Stimulated activated naive B cell treated with anti-CD40 and anti-IgM and Interleukin-4, amounts not matched to agents 10 μg/mL and 1 μg/mL and 100 μg/mL, for 72 hours (primary cell): ENCODE measurements around the gene CACNA2D2.

Experiments used
- ATAC-seq, 2 donors: fragments of 150-1000 bp; cut with Tn5 transposase; replicated peaks; 2 replicates each; pipeline ENCODE4 v1.10.0; 2021; ENCODE audit warnings: moderate library complexity in 1 of 2
- DNase-seq: peaks from one replicate; pipeline ENCODE4 v3.0.0; 2021
- H3K27ac Mint-ChIP-seq: one replicate; pipeline ENCODE4 v1.8.0; 2022; ENCODE audit warnings: mild to moderate bottlenecking, mixed read lengths
- H3K27me3 Mint-ChIP-seq, 2 donors: one replicate each; pipeline ENCODE4 v1.8.0; 2022; ENCODE audit warnings: mixed read lengths in 2 of 2
- H3K36me3 Mint-ChIP-seq, 2 donors: one replicate each; pipeline ENCODE4 v1.8.0; 2022; ENCODE audit warnings: mixed read lengths in 2 of 2, mild to moderate bottlenecking in 1 of 2
- H3K4me1 Mint-ChIP-seq, 2 donors: one replicate each; pipeline ENCODE4 v1.8.0; 2022; ENCODE audit warnings: mixed read lengths in 2 of 2, mild to moderate bottlenecking in 1 of 2
- H3K4me3 Mint-ChIP-seq, 2 donors: one replicate each; pipeline ENCODE4 v1.8.0; 2022; ENCODE audit warnings: mild to moderate bottlenecking in 2 of 2, mixed read lengths in 2 of 2, moderate library complexity in 1 of 2
- H3K9me3 Mint-ChIP-seq, 2 donors: one replicate each; pipeline ENCODE4 v1.8.0; 2022; ENCODE audit warnings: mixed read lengths in 2 of 2, mild to moderate bottlenecking in 1 of 2

The CACNA2D2 gene

DNA sequence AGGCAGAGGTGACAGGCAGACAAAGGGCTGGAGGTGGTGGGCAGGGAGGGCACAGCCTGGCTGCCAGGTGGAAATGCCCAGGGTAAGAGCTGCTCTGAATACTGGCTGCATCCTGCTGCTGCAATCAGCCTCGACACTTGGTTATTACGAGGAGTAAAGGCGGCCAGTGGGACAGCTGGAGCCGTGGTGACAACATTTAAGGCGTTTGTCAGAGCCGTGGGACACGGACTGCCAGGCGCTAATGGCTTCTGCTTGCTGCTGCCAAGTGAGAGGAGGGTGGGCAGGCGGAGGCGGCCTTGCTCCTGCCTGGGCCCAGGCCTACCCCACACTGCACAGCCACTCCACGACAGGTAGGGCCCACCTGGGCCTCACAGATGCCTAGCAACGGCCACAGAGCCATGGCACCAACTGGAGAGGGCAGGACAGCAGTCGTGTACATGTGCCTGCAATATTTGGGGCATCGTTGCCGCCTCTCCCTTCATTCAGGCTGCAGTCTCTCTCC is 94.9 kb downstream of the CACNA2D2 start:
- Mint-ChIP-seq H3K36me3 (no peaks in the 10 kb centered on the region), H3K4me1 (peaks cover 0 to 2% of the 10 kb centered on the region in 2 donors), H3K9me3 (peaks cover 0 to 4% of the 10 kb centered on the region in 2 donors), H3K4me3 (no peak overlapping the region), H3K27me3 (peaks cover 18 to 19% of the 10 kb centered on the region in 2 donors), H3K27ac (no peak overlapping the region)
- DNase-seq (no peak), ATAC-seq (no peak)

DNA sequence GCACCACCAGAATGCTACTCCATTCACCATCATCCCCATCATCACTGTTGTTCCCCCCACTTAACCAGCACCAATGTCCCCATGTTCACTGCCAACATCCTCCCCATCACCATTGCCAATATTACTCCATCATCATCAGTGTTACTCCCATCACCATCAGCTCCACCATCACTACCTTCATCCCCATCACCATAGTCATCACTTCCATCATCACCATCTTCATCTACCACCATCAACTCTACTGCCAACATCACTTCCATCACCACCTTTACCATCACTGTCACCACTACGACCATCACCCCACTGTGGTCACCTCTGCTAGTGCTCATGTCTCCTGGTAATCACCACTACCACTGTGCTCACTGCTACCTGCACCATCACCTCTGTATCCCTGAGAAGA is 96.9 kb downstream of the CACNA2D2 start:
- DNase-seq (no peak), ATAC-seq (no peak)
- Mint-ChIP-seq H3K27ac (no peak overlapping the region), H3K27me3 (peaks cover 10 to 17% of the 10 kb centered on the region in 2 donors), H3K36me3 (no peaks in the 10 kb centered on the region), H3K4me1 (peaks cover 0 to 2% of the 10 kb centered on the region in 2 donors), H3K9me3 (peaks cover 0 to 4% of the 10 kb centered on the region in 2 donors), H3K4me3 (no peak overlapping the region)

DNA sequence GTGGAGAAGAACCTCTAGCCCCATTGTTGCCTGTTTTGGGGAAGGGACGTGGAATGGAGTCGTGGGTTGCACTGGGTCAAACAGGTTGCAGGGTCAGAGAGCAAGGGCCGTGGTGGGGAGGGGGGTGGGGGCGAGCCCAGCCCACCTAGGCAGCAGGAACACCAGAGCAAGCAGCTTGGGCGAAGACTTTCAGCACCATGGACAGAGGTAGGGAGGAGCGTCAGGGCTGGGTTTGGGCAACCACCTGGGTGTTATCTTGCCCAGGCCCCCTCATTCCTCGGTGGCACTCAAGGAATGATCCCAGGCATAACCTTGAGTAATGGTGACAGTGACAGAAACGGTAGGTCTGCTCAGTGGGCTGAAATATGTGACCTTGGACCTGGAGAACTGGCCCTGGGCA is 98.2 kb downstream of the CACNA2D2 start:
- H3K27ac Mint-ChIP-seq, result no peak overlapping the region
- peaks cover 10 to 17% of the 10 kb centered on the region in 2 donors for H3K27me3 Mint-ChIP-seq
- H3K36me3 Mint-ChIP-seq, result no peaks in the 10 kb centered on the region
- no peaks in the 10 kb centered on the region for H3K4me1 Mint-ChIP-seq
- DNase-seq (no peak), ATAC-seq (no peak)
- no peak overlapping the region for H3K4me3 Mint-ChIP-seq
- H3K9me3 Mint-ChIP-seq, result peaks cover 0 to 4% of the 10 kb centered on the region in 2 donors

DNA sequence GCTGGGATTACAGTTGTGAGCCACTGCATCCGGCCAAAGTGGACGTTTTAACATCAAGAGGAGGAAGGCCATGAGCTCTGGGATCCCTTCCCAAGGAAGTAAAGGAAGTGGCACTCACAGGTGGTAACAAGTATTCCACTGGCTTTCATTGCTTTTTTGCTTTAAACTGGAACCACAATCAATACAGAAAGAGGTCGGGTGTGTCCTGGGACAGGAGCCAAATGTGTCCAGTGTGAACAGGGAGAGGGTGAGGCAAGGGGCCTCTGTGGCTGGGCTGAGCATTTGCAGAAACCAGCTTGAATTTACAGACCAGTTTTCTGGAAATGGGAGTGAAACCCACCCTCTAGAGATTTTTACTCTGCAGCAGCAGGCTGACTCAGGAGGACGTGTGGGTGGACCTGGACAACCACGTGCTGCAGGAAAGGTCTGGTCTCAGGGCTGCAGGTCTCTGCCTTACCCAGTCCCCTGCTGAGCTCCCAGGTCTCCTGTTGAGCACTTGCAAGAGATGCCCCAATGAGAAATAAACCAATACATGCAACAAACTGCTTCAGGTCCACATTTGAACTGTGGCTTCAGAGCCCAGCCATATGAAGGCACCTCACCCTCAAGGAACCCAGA is 101.3 kb downstream of the CACNA2D2 start:
- peaks cover 0 to 4% of the 10 kb centered on the region in 2 donors for H3K9me3 Mint-ChIP-seq
- ATAC-seq, result no peak

DNA sequence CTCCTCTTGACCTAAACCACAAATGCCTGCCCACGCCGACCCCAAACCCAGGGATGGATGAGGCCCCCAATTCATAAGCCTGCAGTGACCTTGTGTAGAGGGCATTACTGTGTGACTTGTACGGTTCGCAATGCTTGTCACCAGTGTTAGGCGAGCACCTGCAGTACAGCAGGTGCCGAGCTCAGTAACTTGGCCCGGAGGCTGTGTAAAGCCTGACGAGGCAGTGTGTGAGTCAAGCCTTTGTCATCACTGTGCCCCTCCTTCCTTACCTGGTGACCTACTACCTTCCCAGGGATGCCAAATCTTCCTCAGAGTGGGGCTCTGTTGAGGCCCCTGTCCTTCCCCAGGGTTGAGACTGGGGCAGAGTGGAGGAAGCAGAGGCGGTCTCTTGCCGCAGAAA is 106.9 kb downstream of the CACNA2D2 start:
- Mint-ChIP-seq H3K36me3 (no peaks in the 10 kb centered on the region), H3K9me3 (no peaks in the 10 kb centered on the region), H3K27me3 (peaks cover 0 to 6% of the 10 kb centered on the region in 2 donors), H3K4me1 (peaks cover 0 to 10% of the 10 kb centered on the region in 2 donors), H3K27ac (no peak overlapping the region), H3K4me3 (no peak overlapping the region)
- ATAC-seq (no peak), DNase-seq (no peak)

More for the DNA sequence above, 101.3 kb downstream of the CACNA2D2 start:
- Mint-ChIP-seq H3K27me3 (peaks cover 10 to 17% of the 10 kb centered on the region in 2 donors), H3K36me3 (no peaks in the 10 kb centered on the region), H3K27ac (no peak overlapping the region), H3K4me1 (no peaks in the 10 kb centered on the region), H3K4me3 (no peak overlapping the region)
- no peak for DNase-seq

DNA sequence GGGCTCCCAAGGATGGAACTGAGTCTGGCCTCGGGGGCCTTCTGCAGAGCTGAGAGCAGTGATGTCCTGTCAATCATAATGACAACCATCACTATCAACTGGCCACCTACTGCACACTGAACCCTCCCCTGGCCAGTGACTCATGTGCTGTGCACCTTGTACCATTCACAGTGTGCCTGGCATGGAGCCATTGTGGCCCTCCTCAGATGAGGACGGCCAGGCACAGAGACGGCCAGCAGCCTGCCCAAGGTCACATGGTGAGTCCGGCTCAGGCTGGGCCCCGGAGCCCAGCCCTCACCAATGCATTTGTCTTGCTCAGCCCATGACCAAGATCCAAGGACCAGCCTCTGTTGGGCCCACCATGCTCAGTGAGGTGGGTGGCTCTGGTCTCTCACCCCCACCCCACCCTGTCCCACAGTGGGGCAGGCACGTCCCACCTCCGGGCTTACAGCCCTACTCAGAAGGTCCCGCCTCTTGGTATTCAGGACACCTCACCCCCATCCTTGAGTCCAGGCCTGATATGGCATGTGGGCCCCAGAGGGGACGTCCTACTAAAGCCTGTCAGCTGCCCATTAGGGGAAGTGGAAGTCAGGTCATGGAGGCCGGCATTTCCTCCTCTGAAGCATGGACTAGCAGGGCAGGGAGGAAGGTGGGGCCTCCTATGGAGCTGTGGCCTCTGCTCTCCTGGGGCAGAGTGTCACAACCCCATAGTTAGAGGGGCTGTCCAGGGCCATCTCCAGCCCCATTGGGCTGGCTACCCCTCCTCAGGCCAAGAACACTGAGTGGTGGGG is 108.2 kb downstream of the CACNA2D2 start:
- Mint-ChIP-seq H3K27me3 (peaks cover 0 to 6% of the 10 kb centered on the region in 2 donors), H3K4me3 (no peak overlapping the region), H3K4me1 (peaks cover 0 to 10% of the 10 kb centered on the region in 2 donors), H3K27ac (no peak overlapping the region), H3K36me3 (no peaks in the 10 kb centered on the region), H3K9me3 (no peaks in the 10 kb centered on the region)
- no peak for DNase-seq
- peak; percentile 30 to 52 for ATAC-seq

DNA sequence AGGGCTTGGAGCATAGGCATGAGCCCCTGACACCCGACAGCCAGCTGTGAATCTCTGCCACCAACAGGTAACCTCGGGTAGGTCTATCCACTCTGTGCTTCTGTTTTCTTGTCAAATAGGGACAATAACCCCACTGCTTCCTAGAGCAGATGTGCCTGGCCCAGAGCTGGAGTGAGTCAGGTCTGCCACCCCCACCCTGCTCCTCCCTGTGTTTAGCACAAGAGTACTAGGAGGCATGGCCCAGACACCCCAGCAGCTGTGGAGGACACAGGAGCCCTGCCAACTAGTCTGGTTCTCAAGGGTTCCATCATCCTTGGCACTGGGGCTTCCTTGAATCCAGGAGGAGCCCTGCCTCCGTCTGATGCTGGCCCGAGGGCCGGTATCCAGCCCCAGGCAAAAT is 110.4 kb downstream of the CACNA2D2 start:
- Mint-ChIP-seq H3K27me3 (peaks cover 0 to 6% of the 10 kb centered on the region in 2 donors), H3K27ac (no peak overlapping the region), H3K9me3 (no peaks in the 10 kb centered on the region), H3K4me3 (no peak overlapping the region), H3K4me1 (peaks cover 0 to 10% of the 10 kb centered on the region in 2 donors), H3K36me3 (no peaks in the 10 kb centered on the region)
- DNase-seq (no peak), ATAC-seq (no peak)

DNA sequence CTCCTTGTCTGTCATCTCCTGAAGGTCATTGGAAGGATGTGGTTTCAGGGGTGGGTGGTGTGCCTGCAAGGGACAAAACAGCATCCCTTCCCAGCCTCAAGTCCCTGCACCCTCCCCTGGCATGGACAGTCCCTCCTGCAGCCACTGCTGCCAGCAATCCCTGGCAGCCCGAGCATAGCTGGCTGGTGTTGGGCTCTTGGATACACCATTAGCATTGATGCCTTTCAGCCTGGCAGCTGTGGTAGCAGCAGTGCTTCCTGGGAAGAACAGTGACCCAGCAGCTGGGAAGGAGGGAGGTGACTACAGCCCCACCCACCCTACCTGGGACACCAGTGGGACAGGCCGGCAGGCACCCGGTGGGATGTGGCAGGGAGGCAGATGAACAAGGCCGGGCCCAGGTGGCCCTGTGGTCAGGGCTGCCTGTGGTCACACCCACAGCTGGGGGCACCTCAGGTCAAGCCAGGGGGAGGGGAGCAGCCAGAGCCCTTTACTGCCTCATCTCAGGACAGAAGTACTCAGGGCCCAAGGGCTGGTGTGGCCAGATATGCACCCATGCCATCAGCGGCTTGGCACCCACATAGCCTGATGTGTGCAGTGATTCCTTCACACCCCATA is 111.2 kb downstream of the CACNA2D2 start:
- H3K4me3 Mint-ChIP-seq, result no peak overlapping the region
- ATAC-seq, result no peak
- no peaks in the 10 kb centered on the region for H3K9me3 Mint-ChIP-seq
- peaks cover 0 to 10% of the 10 kb centered on the region in 2 donors for H3K4me1 Mint-ChIP-seq
- H3K27me3 Mint-ChIP-seq, result peaks cover 0 to 6% of the 10 kb centered on the region in 2 donors
- DNase-seq, result no peak
- H3K27ac Mint-ChIP-seq, result no peak overlapping the region
- H3K36me3 Mint-ChIP-seq, result no peaks in the 10 kb centered on the region

DNA sequence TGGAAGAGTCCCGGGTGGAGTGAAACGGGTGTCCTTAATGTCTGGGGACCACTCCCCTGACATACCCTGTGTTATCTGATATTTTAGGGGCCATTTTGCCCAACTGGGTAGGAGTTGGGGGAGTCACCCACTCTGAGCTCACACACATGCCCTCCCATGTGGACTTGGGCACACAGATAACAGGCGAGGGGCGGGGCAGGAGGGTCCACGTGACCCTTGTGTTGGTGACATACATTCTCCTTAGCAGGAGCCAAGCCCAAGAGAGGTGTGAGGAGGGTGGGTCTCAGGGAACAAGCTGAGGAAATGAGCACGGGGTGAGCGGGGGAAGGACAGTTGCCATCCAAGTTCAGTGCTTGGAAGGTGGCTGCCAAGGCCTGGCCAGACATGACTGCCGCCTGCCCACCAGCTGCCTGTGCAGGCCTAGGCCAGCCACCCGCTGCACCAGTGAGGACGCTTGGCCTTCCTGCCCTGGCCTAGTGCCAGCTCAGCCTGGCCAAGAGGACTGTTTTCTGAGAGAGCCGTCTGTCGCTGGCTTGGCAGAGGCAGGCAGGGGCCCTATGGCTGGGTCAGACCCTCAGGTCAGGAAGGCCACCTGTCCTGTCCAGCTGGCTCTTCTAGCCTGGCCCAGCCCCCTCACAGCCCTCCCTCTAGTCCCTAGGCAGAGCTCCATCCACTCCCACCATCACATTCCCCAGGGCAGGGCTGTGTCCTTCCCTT is 112.8 kb downstream of the CACNA2D2 start:
- ATAC-seq (no peak), DNase-seq (no peak)
- no peak overlapping the region for H3K4me3 Mint-ChIP-seq
- no peak overlapping the region for H3K27ac Mint-ChIP-seq
- no peaks in the 10 kb centered on the region for H3K36me3 Mint-ChIP-seq
- peaks cover 0 to 6% of the 10 kb centered on the region in 2 donors for H3K4me1 Mint-ChIP-seq
- H3K27me3 Mint-ChIP-seq, result peaks cover 0 to 11% of the 10 kb centered on the region in 2 donors
- H3K9me3 Mint-ChIP-seq, result no peaks in the 10 kb centered on the region

DNA sequence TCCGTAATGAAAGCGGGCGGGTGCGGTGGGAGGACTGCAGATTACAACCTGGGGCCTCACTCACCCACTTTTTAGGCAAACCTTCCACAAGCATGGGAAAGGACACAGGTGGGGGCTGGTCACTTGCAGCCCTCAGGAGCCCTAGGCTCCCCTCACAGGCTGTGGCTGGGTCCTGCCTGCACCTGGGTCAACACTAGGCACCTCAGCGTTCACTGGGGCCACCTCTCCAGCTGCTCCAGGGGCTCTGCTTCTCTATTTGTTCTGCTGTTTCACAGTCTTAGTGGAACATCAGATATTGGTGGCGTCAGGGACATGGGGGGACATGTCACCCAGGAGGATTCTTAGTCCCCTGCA is 114.0 kb downstream of the CACNA2D2 start:
- no peaks in the 10 kb centered on the region for H3K9me3 Mint-ChIP-seq
- H3K4me1 Mint-ChIP-seq, result peaks cover 0 to 6% of the 10 kb centered on the region in 2 donors
- H3K27ac Mint-ChIP-seq, result no peak overlapping the region
- ATAC-seq (no peak), DNase-seq (no peak)
- H3K4me3 Mint-ChIP-seq, result no peak overlapping the region
- no peaks in the 10 kb centered on the region for H3K36me3 Mint-ChIP-seq
- peaks cover 0 to 19% of the 10 kb centered on the region in 2 donors for H3K27me3 Mint-ChIP-seq

DNA sequence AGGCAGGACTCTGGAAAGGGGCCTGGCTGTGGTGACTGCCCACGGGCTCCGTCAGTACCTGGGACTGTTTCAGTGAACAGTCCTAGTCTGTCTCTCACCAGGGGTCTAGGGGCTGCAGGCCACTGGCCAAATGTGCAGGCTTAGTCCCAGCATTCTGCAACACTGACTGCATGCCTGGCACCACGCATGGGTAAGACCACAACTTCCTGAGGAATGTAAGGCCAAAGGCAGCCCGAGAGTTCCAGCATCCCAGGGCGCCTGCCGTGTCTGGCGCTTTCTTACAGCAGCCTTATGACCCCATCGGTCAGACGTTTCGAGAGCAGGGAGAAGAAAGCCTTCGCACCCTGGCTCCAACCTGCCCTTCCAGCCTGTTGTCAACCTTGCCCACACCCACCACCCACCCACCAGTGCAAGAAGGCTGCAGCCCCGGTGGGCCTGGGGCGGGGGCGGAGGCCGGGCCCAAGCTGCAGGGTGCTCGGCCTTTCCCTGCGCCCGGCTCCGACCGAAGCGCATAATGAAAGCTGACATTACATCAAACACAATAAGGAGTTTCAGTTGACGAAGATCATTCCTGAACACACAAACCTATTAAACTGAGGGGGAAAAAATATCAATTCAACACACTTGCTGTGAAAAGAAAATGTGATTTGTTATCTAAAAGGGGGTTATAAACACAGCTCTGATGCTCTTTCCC is 114.6 kb downstream of the CACNA2D2 start:
- peaks cover 0 to 16% of the 10 kb centered on the region in 2 donors for H3K27me3 Mint-ChIP-seq
- ATAC-seq (no peak), DNase-seq (no peak)
- no peaks in the 10 kb centered on the region for H3K9me3 Mint-ChIP-seq
- H3K36me3 Mint-ChIP-seq, result no peaks in the 10 kb centered on the region
- H3K4me1 Mint-ChIP-seq, result peaks cover 0 to 6% of the 10 kb centered on the region in 2 donors
- H3K4me3 Mint-ChIP-seq, result no peak overlapping the region
- no peak overlapping the region for H3K27ac Mint-ChIP-seq

DNA sequence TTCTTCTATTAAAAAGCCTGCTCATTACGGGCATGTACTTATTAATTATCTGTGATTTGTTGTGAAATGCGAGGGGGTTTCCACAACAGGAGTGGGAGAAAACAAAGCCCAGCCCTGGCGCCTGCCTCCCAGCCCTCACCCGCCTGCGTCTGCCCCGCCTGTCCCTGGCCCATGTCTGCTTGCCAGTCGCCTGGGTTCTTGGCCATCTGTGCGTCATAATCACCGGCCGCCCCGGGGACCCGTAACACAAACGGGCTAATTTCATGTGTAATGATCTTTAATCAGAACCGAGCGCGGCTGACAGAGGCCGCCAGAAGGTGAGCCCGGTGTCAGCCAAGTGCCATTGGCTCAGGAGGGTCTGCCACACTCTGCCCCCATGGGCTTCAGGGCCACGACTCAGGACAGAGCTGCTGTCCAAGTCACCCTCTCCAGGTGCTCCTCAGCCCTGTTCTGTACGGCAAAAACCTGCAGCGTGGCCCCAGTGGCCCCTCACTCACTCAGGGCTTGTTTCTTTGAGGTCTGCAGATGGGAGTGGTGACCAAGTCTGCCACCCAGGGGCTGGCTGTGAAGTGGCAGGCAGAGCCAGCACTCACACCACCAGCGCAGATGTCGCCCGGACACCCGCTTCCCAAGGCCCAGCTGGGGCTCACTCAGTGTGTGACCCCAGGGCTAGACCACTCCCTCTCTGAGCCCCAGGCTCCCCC is 115.3 kb downstream of the CACNA2D2 start:
- ATAC-seq (peak; percentile 22 to 42), DNase-seq (no peak)
- Mint-ChIP-seq H3K36me3 (no peaks in the 10 kb centered on the region), H3K4me3 (no peak overlapping the region), H3K4me1 (peaks cover 0 to 6% of the 10 kb centered on the region in 2 donors), H3K27ac (no peak overlapping the region), H3K9me3 (no peaks in the 10 kb centered on the region), H3K27me3 (peaks cover 0 to 16% of the 10 kb centered on the region in 2 donors)

DNA sequence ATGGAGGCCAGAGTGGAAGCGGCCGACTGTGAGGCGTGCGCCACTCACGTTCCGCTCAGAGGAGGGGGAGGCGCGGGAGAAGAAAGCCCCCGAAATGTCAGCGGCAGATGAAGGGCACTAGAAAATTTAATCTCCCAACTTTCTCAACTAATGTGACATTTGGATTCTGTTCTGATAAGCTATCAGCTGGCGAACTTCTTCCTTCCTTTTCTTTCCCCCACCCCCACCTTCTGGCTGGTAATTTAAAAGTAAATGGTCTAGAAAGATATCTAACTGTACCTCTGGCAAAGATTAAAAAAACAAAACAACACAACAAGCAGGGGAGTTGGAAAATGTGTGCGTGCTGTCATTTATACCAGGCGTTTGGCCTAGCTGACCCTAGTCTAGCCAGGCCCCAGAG is 117.7 kb downstream of the CACNA2D2 start:
- no peak for ATAC-seq
- Mint-ChIP-seq H3K27ac (no peak overlapping the region), H3K27me3 (peaks cover 0 to 16% of the 10 kb centered on the region in 2 donors), H3K36me3 (no peaks in the 10 kb centered on the region), H3K4me1 (no peaks in the 10 kb centered on the region), H3K9me3 (no peaks in the 10 kb centered on the region), H3K4me3 (no peak overlapping the region)
- DNase-seq, result no peak
